Osteocyte (in vitro differentiated cells): ENCODE data around the gene RTKN2. TPM values are rescaled to one million over a fixed set of nuclear protein-coding genes. Genes with fewer than 3 reads are reported as not detected.

Experiments used
- DNase-seq: peaks from one replicate; pipeline ENCODE4 v3.0.0; 2021; ENCODE audit warnings: mixed read lengths; ENCODE audit not compliant: unreplicated experiment; ENCODE audit errors: extremely low spot score
- H3K27ac Mint-ChIP-seq: one replicate; pipeline ENCODE4 v1.8.0; 2021; ENCODE audit warnings: mild to moderate bottlenecking, mixed read lengths; ENCODE audit not compliant: unreplicated experiment
- H3K27me3 Mint-ChIP-seq: one replicate; pipeline ENCODE4 v1.8.0; 2021; ENCODE audit warnings: mixed read lengths; ENCODE audit not compliant: unreplicated experiment
- H3K36me3 Mint-ChIP-seq: one replicate; pipeline ENCODE4 v1.8.0; 2021; ENCODE audit warnings: mixed read lengths; ENCODE audit not compliant: unreplicated experiment
- H3K4me1 Mint-ChIP-seq: one replicate; pipeline ENCODE4 v1.8.0; 2021; ENCODE audit warnings: mixed read lengths; ENCODE audit not compliant: unreplicated experiment
- H3K4me3 Mint-ChIP-seq: one replicate; pipeline ENCODE4 v1.8.0; 2021; ENCODE audit warnings: mild to moderate bottlenecking, moderate library complexity, mixed read lengths; ENCODE audit not compliant: unreplicated experiment
- H3K9me3 Mint-ChIP-seq: one replicate; pipeline ENCODE4 v1.8.0; 2021; ENCODE audit warnings: mixed read lengths; ENCODE audit not compliant: unreplicated experiment
- CTCF ChIP-seq: fragments of 200-600 bp; sonication (generic); IDR thresholded peaks from 2 replicates; pipeline ENCODE4 v1.5.0; 2021; ENCODE audit warnings: antibody characterized with exemption, mild to moderate bottlenecking, moderate library complexity
- total RNA-seq: library from RNA; stranded (reverse); gene quantifications from 2 replicates; pipeline ENCODE4 v1.2.1, GENCODE V29; 2021

Gene RTKN2
- total RNA-seq, 1 donor from 2014 or later = 2.4 TPM

GRCh38 chr10:62182595-62182994, 86.0 kb downstream of the RTKN2 start:
- H3K36me3 Mint-ChIP-seq = no peaks in the 10 kb centered on the region
- H3K27ac Mint-ChIP-seq = no peak overlapping the region
- no peaks in the 10 kb centered on the region for H3K4me1 Mint-ChIP-seq
- no peak for TF ChIP-seq CTCF
- no peak overlapping the region for H3K4me3 Mint-ChIP-seq
- no peaks in the 10 kb centered on the region for H3K27me3 Mint-ChIP-seq
- H3K9me3 Mint-ChIP-seq = peaks cover 7% of the 10 kb centered on the region
- no peak for DNase-seq

DNA sequence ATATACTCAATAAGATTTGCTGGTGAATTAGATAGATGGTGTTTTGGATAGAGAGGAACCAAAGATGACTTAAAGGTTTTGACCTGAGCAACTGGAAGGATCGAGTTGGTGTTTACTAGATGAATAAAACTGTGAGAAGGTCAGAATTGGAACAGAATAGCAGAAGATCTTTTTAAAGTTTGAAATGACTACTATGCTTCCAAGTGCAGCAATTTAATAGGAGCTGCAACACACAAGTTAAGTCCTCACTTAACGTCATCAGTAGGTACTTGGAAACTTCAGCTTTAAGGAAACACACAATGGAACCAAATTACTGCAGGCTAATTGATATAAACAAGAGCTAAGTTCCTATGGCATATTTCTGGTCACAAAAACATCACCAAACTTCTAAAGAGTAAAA, 86.5 kb downstream of the RTKN2 start:
- Mint-ChIP-seq H3K27ac (no peak overlapping the region), H3K36me3 (no peaks in the 10 kb centered on the region), H3K4me1 (no peaks in the 10 kb centered on the region), H3K9me3 (peaks cover 11% of the 10 kb centered on the region), H3K27me3 (no peaks in the 10 kb centered on the region), H3K4me3 (no peak overlapping the region)
- no peak for DNase-seq
- no peak for TF ChIP-seq CTCF

- DNase-seq = no peak
- H3K27me3 Mint-ChIP-seq = no peaks in the 10 kb centered on the region
- H3K4me3 Mint-ChIP-seq = no peak overlapping the region
- H3K9me3 Mint-ChIP-seq = peaks cover 20% of the 10 kb centered on the region
- no peaks in the 10 kb centered on the region for H3K36me3 Mint-ChIP-seq
- TF ChIP-seq CTCF = no peak
- H3K27ac Mint-ChIP-seq = no peak overlapping the region
- H3K4me1 Mint-ChIP-seq = no peaks in the 10 kb centered on the region
Measured at GRCh38 chr10:62180677-62181076, 88.0 kb downstream of the RTKN2 start.

DNA sequence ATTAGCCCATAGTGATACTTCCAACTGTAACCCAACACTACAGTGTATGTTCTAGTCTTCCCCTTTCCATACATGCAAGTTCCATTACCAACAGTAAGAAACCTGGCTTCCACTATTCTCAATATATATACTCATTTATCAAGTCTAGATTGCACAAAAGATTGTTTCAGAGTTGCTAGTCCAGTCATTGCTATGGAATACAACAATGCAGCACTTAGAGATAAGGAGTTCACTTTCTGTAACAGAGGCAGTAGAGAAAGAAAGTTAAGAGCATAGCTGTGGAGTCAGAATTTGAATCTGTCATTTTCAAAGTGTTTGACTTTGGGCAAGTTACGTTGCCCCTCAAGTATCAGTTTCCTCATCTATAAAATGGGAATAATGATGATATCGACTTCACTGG, 90.1 kb downstream of the RTKN2 start:
- DNase-seq = no peak
- H3K27me3 Mint-ChIP-seq = no peaks in the 10 kb centered on the region

GRCh38 chr10:62177111-62177510, 91.5 kb downstream of the RTKN2 start:
- Mint-ChIP-seq H3K27me3 (no peaks in the 10 kb centered on the region), H3K27ac (no peak overlapping the region), H3K4me1 (no peaks in the 10 kb centered on the region), H3K36me3 (peaks cover 3% of the 10 kb centered on the region), H3K4me3 (no peak overlapping the region), H3K9me3 (peaks cover 33% of the 10 kb centered on the region)
- no peak for TF ChIP-seq CTCF
- no peak for DNase-seq

More for the DNA sequence above, 90.1 kb downstream of the RTKN2 start:
- Mint-ChIP-seq H3K27ac (no peak overlapping the region), H3K9me3 (peaks cover 23% of the 10 kb centered on the region), H3K36me3 (no peaks in the 10 kb centered on the region), H3K4me1 (no peaks in the 10 kb centered on the region), H3K4me3 (no peak overlapping the region)
- no peak for TF ChIP-seq CTCF
